Measurements from ENCODE around the gene IGFL4.
A peak's percentile ranks its signal among the peaks of the same experiment; 100 is the strongest.

The IGFL4 gene

DNA sequence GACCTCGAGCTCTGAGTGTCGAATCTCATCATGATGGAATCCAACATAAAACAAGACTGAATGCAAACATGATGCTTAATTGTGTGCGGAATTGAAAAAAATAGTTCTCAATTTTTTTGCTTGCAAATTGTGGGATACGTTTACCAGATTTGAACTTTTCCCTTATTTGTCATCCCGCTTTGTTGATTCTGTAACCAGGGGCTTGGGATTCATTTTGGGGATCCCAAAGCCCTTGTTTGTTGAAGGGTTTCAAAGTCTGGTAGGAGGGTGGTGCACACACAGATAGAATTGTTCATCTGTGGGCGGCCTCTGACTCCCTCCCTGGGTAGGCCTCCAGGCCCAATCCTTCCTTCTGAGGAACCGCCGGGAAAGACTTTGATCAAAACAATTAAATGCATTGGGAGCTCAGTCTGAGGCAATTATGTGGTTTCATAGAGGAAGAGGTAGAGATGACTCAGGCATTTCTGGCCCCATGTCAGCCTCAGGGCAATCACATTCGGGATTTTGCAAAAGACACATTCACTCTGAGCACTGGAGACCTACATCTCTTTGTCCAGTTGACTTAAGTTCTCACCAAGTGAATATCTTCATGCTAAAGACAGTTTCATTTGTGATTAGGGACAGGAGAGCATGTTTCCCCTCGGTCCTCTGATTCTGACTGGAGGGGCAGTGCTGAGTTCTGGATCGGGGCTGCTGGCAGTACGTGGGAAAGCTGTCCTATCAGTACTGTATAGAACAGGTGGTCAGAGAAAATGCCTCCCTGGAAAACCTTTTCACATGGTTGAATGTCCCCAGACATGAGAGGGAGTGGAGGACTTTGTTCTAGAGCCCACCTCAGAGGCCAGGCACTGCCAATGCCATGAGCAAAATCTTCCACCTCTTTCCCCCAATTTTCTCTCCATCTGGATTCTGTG, 27.8 kb upstream of the IGFL4 start (continued):
- TF ChIP-seq, protein P1, sequence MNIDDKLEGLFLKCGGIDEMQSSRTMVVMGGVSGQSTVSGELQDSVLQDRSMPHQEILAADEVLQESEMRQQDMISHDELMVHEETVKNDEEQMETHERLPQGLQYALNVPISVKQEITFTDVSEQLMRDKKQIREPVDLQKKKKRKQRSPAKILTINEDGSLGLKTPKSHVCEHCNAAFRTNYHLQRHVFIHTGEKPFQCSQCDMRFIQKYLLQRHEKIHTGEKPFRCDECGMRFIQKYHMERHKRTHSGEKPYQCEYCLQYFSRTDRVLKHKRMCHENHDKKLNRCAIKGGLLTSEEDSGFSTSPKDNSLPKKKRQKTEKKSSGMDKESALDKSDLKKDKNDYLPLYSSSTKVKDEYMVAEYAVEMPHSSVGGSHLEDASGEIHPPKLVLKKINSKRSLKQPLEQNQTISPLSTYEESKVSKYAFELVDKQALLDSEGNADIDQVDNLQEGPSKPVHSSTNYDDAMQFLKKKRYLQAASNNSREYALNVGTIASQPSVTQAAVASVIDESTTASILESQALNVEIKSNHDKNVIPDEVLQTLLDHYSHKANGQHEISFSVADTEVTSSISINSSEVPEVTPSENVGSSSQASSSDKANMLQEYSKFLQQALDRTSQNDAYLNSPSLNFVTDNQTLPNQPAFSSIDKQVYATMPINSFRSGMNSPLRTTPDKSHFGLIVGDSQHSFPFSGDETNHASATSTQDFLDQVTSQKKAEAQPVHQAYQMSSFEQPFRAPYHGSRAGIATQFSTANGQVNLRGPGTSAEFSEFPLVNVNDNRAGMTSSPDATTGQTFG (tag by site-specific recombination; IDR thresholded peaks at IDR 0.05; ENCODE audit: borderline replicate concordance): no peak
- TF ChIP-seq ZNF302 (tag by site-specific recombination; IDR thresholded peaks at IDR 0.05; ENCODE audit: low read depth): no peak
- no peak for TF ChIP-seq HOXC10 (CRISPR knock-in tag; IDR thresholded peaks at IDR 0.05)
- TF ChIP-seq ZNF514 (tag by site-specific recombination; IDR thresholded peaks at IDR 0.05): no peak
- no peak for TF ChIP-seq GFI1B (tag by site-specific recombination; IDR thresholded peaks at IDR 0.05)
- TF ChIP-seq MEIS1 (CRISPR knock-in tag; IDR thresholded peaks at IDR 0.05; ENCODE audit: borderline replicate concordance): no peak
- no peak for TF ChIP-seq ZNF837 (tag by site-specific recombination; IDR thresholded peaks at IDR 0.05)
- TF ChIP-seq ZNF266 (tag by site-specific recombination; IDR thresholded peaks at IDR 0.05; ENCODE audit: low read depth): no peak
- peak; percentile 54; the same call in 1 of the 2 replicates for TF ChIP-seq ZNF629 (tag by site-specific recombination; IDR thresholded peaks at IDR 0.05)
- TF ChIP-seq ZNF423 (tag by site-specific recombination; IDR thresholded peaks at IDR 0.05): no peak
- TF ChIP-seq ZNF155 (tag by site-specific recombination; IDR thresholded peaks at IDR 0.05): no peak
- TF ChIP-seq, protein P2, sequence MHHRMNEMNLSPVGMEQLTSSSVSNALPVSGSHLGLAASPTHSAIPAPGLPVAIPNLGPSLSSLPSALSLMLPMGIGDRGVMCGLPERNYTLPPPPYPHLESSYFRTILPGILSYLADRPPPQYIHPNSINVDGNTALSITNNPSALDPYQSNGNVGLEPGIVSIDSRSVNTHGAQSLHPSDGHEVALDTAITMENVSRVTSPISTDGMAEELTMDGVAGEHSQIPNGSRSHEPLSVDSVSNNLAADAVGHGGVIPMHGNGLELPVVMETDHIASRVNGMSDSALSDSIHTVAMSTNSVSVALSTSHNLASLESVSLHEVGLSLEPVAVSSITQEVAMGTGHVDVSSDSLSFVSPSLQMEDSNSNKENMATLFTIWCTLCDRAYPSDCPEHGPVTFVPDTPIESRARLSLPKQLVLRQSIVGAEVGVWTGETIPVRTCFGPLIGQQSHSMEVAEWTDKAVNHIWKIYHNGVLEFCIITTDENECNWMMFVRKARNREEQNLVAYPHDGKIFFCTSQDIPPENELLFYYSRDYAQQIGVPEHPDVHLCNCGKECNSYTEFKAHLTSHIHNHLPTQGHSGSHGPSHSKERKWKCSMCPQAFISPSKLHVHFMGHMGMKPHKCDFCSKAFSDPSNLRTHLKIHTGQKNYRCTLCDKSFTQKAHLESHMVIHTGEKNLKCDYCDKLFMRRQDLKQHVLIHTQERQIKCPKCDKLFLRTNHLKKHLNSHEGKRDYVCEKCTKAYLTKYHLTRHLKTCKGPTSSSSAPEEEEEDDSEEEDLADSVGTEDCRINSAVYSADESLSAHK (tag by site-specific recombination; IDR thresholded peaks at IDR 0.05): peak; percentile 61
- TF ChIP-seq ZNF16 (tag by site-specific recombination; IDR thresholded peaks at IDR 0.05; ENCODE audit: low read depth): no peak
- no peak for TF ChIP-seq SCRT1 (tag by site-specific recombination; IDR thresholded peaks at IDR 0.05; ENCODE audit: borderline replicate concordance)
- TF ChIP-seq ZNF175 (tag by site-specific recombination; IDR thresholded peaks at IDR 0.05): no peak
- TF ChIP-seq ZNF221 (tag by site-specific recombination; IDR thresholded peaks at IDR 0.05; ENCODE audit: borderline replicate concordance): no peak
- no peak for TF ChIP-seq ZBTB7A (tag by site-specific recombination; IDR thresholded peaks at IDR 0.05; ENCODE audit: low read depth)
- no peak for TF ChIP-seq KLF1 (tag by site-specific recombination; IDR thresholded peaks at IDR 0.05)
- TF ChIP-seq, protein P3, sequence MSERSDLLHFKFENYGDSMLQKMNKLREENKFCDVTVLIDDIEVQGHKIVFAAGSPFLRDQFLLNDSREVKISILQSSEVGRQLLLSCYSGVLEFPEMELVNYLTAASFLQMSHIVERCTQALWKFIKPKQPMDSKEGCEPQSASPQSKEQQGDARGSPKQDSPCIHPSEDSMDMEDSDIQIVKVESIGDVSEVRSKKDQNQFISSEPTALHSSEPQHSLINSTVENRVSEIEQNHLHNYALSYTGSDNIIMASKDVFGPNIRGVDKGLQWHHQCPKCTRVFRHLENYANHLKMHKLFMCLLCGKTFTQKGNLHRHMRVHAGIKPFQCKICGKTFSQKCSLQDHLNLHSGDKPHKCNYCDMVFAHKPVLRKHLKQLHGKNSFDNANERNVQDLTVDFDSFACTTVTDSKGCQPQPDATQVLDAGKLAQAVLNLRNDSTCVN (tag by site-specific recombination; optimal IDR thresholded peaks at IDR 0.05): no peak
- TF ChIP-seq ZBTB8A (tag by site-specific recombination; IDR thresholded peaks at IDR 0.05): no peak
- TF ChIP-seq ZNF146 (tag by site-specific recombination; IDR thresholded peaks at IDR 0.05): no peak
- TF ChIP-seq ZNF391 (tag by site-specific recombination; IDR thresholded peaks at IDR 0.05; ENCODE audit: borderline replicate concordance, low read depth): no peak
- peak; percentile 43; the same call in 1 of the 2 replicates for TF ChIP-seq SCRT2 (tag by site-specific recombination; IDR thresholded peaks at IDR 0.05)
- TF ChIP-seq ZSCAN30 (tag by site-specific recombination; IDR thresholded peaks at IDR 0.05): no peak
- no peak for TF ChIP-seq ZFP41 (tag by site-specific recombination; IDR thresholded peaks at IDR 0.05; ENCODE audit: borderline replicate concordance)
- TF ChIP-seq, protein P4, sequence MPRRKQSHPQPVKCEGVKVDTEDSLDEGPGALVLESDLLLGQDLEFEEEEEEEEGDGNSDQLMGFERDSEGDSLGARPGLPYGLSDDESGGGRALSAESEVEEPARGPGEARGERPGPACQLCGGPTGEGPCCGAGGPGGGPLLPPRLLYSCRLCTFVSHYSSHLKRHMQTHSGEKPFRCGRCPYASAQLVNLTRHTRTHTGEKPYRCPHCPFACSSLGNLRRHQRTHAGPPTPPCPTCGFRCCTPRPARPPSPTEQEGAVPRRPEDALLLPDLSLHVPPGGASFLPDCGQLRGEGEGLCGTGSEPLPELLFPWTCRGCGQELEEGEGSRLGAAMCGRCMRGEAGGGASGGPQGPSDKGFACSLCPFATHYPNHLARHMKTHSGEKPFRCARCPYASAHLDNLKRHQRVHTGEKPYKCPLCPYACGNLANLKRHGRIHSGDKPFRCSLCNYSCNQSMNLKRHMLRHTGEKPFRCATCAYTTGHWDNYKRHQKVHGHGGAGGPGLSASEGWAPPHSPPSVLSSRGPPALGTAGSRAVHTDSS (tag by site-specific recombination; IDR thresholded peaks at IDR 0.05): peak; percentile 49; the same call in 1 of the 2 replicates
- TF ChIP-seq, protein P5, sequence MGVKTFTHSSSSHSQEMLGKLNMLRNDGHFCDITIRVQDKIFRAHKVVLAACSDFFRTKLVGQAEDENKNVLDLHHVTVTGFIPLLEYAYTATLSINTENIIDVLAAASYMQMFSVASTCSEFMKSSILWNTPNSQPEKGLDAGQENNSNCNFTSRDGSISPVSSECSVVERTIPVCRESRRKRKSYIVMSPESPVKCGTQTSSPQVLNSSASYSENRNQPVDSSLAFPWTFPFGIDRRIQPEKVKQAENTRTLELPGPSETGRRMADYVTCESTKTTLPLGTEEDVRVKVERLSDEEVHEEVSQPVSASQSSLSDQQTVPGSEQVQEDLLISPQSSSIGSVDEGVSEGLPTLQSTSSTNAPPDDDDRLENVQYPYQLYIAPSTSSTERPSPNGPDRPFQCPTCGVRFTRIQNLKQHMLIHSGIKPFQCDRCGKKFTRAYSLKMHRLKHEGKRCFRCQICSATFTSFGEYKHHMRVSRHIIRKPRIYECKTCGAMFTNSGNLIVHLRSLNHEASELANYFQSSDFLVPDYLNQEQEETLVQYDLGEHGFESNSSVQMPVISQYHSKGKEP (tag by site-specific recombination; IDR thresholded peaks at IDR 0.05): peak; percentile 74; the same call in 1 of the 2 replicates
- TF ChIP-seq ZNF529 (tag by site-specific recombination; IDR thresholded peaks at IDR 0.05; ENCODE audit: insufficient replicate concordance): no peak
- TF ChIP-seq ZNF140 (tag by site-specific recombination; IDR thresholded peaks at IDR 0.05): no peak
